HuH-7 (cell line): ENCODE results near the gene SIT1.
"Not testable (repeated sequence)": the region's sequence is repeated elsewhere in the genome, so short reads cannot be mapped to it uniquely, and the experiment has no call there.

Experiments
- DNase-seq: peaks from one replicate; pipeline ENCODE4 v3.0.0; 2011; ENCODE audit warnings: low spot score

SIT1 gene

DNA sequence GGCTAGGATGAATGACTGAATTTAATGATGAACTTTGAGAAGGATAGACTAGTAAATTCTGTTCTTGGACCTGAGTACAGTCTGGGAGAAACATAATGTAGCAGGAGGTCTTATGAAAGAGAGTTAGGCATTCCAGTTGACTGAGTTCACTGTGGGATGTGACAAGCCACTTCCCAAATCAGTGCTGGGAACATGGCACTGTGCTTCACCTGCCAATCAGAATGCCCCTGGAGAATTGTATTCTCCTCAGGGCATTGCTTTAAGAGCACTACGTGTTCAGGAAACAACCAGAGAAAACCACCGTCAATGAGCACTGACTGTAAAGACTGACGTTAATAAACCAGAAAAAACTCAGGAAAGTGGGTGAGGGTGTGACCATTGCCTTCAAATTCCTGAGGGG is 8.6 kb upstream of the SIT1 start:
- DNase-seq: no peak

DNA sequence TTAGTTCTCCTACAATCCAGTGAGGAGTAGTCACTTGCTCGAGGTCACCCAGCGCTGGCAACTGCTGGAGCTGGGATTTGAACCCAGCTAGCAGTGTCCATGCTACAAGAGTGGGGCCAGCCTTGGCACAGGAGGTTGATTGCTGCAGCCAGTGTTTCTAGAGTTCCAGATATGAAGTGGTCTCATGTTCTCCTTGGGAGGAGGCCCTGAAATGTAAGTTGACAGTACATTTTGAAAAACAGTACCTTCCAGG is 8.2 kb upstream of the SIT1 start:
- DNase-seq: no peak

DNA sequence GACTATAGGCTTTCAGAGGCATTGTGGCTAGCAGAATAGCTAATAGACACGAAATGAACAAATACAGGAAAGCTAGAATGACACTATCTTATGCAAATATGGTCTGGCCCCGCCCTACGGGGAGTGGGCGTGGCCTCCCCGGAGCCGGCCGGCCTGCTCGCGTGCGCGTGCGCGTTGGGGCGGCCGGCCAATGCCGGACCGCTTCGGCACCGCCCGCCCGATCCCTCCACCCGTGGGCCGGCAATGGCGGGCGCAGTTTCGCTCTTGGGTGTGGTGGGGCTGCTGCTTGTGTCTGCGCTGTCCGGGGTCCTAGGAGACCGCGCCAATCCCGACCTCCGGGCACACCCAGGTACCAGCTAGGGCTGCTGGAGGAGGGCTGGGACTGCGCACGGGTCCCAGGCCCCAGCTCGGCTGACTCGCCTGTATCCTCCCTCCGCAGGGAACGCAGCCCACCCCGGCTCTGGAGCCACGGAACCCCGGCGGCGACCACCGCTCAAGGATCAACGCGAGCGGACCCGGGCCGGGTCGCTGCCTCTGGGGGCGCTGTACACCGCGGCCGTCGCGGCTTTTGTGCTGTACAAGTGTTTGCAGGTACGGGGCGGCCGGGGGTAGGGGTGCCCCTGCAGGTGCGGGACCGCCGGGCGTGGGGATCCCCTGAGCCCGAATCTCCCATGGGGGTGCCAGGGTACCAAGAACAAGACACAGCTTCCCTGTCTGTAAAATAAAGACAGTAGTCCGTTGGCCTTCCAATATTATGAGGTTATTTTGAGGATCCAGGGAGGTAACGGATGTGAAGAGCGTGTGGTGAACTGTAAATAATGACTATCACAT is 7.6 kb upstream of the SIT1 start, which contains the start of gene CCDC107:
Gene CCDC107 (plus strand): TSS at position 156 of the 831 bp plus-strand sequence. CDS start 88 bp downstream, at position 244.
- DNase-seq: peak; percentile 84

DNA sequence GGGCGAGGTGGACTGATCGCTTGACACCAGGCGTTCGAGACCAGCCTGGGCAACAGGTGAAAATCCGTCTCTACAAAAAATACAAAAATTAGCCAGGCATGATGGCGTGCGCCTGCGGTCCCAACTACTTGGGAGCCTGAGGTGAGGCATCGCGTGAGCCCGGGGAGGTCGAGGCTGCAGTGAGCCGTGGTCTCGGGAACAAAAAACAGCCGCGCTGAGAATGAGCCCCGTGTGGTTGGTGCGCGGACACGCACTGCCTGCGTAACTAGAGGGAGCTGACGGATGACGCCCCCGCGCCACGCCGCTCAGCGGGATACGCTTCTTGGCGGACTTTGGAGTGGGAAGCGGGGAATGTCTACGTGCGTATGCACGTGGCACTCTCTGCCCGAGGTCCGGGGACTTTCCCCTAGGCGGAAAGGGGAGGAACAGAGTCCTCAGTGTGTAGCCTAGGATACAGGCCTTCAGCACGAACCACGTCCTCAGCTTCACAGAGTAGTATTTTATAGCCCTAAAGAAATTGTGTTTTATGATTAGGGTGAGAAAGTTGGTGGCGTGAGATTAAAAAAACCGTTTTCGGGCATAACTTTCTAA is 6.9 kb upstream of the SIT1 start, which contains the start of gene RMRP:
Gene RMRP (minus strand): TSS at position 474 of the 591 bp plus-strand sequence.
- DNase-seq: peak; percentile 95

DNA sequence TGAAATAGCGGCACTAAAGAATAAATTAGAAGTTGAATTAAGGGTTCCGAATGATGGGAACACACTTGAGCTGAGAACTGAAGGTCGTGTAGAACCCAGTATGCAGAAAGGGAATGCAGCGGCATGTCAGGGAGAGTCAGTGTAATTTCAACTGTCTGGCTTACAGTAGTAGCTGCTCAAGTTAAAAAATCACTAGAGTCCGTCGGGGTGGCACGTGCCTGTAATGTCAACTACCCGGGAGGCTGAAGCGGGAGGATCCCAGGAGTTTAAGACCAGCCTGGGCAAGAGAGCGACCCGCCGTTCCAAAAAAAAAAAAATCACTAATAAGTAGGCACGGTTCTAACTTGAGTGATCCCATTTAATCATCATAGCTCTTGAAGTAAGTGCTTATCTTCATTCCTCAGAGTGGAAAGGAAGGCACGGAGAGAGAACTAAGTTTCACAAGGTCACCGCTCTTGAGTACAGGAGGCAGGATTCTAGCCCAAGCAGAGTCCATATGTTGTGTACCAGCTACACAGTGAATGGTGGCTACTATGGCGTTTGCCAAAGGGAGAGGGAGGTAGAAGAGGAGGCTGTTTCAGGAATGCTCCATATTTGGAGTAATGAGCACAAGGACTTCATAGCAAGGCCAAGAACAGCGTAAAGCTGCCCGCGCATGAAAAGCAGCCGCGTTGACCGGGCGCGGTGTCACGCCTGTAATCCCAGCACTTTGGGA is 6.3 kb upstream of the SIT1 start:
- no peak for DNase-seq

DNA sequence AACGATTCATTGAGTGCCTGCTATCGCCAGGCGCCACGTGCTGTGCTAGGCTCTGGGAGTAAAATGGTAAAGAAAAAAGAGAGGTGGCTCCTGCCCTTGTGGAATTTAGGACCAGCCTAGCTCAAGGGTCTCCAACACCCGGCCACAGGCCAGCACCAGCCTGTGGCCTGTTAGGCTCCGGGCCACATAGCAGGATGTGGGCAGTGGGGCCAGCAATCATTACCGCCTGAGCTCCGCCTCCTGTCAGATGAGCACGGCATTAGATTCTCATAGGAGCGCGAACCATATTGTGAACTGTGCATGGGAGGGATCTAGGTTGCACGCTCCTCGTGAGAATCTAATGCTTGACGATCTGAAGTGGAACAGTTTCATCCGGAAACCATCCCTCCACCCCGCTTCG is 5.6 kb upstream of the SIT1 start:
- peak; percentile 5 for DNase-seq

DNA sequence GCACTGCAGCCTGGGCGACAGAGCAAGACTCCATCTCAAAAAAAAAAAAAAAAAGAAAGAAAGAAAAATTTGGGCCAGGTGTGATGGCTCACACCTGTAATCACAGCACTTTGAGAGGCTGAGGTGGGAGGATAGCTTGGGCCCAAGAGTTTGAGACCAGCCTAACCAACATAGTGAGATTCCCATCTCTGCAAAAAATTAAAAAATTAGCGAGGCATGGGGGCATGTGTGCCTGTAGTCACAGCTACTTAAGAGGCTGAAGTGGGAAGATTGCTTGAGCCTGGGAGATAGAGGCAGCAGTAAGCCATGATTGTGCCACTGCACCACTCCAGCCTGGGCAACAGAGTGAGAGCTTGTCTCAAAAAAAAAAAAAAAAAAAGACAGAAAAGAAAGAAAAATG is 2.9 kb upstream of the SIT1 start:
- DNase-seq: no peak

DNA sequence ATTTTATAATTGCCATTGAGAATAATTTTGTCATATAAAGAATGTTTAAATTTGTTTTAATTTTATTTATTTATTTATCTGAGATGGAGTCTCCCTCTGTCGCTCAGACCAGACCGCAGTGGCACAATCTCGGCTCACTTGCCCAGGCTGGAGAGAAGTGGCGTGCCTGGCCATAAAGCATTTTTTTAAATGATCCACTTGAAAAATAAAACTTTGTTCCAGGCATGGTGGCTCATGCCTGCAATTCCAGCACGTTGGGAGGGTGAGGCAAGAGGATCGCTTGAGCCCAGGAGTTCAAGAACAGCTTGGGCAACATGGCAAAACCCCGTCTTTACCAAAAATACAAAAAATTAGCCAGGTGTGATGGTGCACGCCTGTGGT is 2.1 kb upstream of the SIT1 start:
- peak; percentile 2 for DNase-seq

DNA sequence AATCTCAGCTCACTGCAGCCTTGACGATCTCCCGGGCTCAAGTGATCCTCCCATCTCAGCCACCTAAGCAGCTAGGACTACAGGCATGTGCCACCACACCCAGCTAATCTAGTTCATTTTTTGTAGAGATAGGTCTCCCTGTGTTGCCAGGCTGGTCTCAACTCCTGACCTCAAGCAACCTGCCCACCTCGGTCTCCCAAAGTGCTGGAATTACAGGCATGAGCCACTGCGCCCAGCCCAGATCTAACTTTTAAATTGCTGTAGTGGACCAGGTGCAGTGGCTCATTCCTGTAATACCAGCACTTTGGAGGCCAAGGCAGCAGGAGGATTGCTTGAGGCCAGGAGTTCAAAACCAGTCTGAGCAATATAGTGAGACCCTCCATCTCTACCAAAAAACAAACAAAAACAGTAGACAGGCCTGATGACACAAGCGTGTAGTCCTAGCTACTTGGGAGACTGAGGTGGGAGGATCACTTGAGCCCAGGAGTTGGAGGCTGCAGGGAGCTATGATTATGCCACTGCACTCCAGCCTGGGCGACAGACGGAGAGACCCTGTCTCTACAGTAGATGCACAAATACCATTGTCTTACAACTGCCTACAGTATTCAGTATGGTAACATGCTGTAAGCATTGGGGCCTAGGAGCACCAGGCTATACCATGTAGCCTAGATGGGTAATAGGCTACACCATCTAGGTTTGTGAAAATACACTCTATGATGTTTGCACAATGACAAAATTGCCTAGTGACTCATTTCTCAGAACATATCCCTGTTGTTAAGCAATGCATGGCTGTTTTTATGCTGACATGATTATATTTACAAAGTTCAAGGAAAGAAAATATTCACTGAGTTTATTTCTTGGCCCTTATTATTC is 1.5 kb upstream of the SIT1 start:
- DNase-seq: peak; percentile 23

DNA sequence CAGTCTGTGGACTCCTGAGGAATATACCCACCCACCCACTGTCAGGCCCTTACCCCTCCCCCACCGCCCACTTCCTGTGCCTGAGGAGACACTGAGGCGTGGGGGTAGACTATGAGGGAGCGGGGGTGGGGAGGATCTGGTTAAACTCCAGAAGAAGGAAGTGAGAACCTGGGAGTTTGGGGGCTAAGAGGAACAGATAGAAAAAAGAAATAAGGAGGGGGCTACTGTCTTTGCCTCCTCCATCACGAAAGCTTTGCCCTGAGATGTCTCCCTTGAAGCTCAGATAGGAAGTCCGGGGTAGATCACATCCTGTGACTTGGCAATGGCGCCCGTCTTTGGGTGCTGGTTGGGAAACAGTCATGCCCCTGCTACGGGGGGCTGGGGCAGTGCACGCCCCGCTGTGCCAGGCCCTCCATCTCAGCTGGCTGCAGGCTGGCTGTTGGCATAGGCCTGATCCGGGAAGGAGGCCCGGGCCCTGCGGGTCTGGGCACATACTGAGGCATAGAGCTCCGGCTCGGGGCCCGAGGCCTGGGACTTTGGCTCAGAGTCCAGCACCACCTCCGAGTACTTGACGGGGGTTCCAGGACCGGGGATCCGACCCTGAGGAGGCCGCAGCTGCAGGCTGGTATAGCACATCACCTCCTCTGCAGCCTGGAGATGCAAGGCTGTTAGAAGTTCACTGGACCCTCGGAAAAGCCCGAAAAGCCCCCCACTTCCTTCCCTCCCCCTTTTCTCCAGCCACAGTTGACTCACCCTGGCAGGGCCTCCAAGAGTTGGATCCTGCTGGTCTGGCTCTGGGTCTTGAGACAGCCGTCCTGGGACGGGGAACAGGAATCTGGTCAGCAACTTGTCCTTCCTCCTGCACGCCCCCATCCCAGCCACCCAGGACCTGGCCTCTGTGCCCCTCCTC is 1.0 kb downstream of the SIT1 start:
- DNase-seq: no peak

DNA sequence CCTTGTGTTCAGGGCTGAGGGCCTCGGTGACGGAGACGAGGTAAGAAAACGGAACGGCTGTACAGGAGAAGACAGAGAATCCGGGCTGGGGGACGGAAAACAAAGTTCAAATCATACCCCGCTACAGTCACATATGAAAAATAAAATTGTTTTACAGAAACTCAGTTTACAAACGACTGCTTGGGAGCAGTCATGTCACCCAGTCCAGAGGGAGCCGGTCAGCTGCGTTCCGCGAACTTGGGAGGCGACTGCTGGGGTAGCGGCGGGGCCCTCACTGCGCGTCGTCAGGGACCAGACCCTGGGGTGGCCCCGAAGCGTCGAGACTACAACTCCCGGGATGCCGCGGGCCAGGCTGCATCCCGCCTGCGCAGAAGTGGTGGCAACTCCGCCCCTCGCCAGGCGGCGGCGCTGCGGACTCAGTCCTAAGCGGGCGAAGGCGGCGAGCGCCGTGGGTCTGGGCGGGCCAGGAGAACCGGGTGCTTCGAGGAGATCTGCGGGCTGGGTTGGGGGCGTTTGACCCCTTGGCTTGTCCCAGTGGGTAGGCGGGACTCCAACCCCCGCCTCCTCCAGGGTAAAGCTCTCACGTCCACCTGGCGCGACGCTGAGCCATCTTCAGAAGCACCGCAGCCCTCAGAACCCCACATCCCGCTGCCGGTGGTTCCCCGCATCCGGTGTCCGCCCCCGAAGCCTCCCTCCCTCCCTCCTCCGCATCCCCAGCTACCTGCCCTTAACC is 4.0 kb downstream of the SIT1 start:
- peak; percentile 91 for DNase-seq

DNA sequence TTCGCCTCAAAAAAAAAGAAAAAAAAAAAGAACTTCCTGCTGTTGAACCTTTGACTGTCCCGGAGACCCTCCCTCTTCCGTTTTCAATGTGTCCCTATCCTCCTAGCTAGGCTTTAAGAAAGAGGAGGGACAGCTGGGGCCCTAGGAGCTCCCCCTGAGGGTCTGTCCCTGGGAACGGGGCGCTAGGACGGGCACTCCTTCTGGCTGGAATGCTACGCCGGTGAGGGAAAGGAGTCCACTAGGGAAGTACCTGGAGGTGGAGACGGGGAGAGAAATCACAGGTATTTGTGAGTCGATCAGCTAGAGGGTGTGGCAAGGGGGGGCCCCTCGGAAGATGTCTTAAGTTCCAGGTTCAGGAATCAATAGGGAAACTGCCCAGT is 4.6 kb downstream of the SIT1 start:
- peak; percentile 68 for DNase-seq

DNA sequence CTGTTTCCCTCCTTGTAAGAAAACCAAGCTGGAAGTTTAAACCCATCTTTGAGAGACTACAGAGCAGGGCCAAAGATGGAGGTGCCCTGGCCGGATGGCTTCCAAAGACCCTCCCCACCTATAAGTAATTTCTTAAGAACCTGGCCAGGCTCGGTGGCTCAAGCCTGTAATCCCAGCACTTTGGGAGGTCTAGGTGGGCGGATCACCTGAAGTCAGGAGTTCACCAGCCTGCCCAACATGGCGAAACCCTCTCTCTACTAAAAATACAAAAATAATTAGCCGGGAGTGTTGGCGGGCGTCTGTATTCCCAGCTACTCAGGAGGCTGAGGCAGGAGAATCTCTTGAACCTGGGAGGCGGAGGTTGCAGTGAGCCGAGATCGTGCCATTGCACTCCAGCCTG is 5.0 kb downstream of the SIT1 start:
- not testable (repeated sequence) for DNase-seq

DNA sequence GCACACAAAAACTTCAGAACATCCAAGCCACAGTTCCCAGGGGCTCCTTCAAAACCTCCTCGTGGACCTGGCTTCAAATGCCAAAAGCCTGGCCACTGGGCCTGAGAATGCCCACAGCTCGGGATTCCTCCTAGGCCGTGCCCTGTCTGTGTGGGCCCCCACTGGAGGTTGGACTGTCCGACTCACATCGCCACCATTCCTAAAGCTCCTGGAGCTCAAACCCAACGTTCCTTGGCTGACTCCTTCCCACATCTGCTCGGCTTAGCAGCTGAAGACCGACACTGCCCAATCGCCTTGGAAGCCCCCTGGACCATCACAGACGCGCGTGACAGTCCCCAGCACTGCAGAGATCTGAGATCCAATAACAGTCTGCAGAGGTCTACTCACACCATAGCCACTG is 7.7 kb downstream of the SIT1 start:
- DNase-seq: no peak

DNA sequence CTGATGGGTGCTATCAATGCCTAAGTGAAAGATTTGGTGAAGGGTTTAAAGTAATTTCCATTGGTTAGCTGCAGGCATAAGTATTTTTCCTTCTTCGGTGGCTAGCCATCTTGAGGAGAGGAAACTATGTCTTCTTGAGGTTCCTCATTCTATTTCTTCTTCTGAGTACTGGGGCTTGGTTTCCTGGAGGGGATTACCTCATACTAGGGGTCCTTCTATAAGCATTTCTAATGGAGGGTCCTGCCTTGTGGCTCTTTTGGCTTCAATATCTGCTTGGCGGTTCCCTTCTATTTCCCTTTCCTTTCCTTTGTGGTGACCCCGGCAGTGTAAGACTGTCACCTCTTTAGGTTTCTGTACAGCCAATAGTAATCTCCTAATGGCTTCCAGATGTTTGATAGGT is 9.3 kb downstream of the SIT1 start:
- DNase-seq: not testable (repeated sequence)

DNA sequence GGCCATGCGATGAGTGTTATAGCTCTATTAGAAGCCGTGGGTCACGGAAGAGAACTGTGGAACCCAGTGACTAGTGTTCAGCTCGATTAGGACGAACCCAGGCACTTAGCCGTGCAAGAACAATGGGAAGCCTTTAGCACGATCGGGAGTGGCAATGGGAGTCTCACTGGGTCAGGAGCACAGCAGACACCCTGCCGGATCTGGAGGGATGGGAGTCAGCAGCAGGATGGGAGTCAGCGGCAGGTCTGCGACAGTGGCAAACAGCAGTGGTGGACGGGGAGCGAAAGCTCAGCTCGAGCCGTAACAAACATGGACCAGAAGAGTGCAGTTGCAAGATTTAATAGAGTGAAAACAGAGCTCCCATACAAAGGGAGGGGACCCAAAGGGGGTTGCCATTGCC is 10.3 kb downstream of the SIT1 start:
- DNase-seq: not testable (repeated sequence)

DNA sequence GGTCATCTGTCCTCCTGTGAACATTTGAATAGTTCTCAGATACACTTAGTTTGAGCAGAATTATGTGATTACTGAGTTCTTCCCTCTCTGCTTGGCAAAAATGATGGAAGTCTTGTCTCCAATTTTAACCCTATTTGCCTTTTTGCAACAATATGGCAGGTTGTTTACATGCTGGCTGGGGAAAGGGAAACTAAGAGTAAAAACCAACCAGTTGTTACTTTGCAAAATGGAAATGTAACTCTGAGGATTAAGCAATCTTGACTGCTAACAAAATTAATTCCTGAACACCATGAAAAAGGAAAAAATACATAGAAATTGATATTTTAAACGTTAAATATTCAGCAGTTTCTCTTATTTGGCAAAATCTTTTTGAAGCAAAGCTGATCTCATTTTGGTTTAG is 11.1 kb downstream of the SIT1 start:
- no peak for DNase-seq

DNA sequence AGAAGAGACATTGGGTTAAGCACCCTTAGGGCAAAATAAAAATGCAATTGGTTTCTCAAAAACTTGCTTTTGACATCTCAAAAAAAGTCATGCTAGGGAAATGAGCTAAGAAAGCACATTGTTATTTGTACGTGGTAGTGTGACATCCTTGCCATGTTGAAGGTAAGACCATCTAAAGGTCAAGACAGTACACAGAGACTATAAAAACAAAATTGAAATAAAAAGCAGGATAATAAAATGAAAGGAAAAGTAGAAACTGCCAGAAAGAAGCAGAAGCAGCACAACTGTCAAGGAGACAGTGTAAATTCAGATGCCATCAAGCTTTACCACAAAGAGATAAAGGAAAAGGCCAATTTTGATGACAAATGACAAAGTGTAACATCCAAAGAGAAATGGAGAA is 11.5 kb downstream of the SIT1 start:
- DNase-seq: not testable (repeated sequence)

DNA sequence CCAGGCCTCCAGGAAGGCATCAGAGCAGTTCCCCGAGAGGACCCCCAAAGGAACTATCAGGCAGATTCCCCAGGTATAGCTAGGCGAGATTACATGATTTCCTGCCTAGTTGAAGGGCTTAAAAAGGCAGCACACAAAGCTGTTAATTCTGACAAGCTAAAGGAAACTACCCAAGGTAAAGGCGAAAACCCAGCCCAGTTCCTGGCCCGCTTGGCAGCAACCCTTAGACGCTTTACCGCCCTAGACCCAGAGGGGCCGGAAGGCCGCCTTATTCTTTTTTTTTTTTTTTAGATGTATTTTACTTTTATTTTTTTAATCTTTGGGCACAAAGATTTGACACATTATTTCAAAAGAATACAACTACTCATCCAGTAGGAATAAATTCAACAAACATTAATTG is 12.0 kb downstream of the SIT1 start:
- not testable (repeated sequence) for DNase-seq

DNA sequence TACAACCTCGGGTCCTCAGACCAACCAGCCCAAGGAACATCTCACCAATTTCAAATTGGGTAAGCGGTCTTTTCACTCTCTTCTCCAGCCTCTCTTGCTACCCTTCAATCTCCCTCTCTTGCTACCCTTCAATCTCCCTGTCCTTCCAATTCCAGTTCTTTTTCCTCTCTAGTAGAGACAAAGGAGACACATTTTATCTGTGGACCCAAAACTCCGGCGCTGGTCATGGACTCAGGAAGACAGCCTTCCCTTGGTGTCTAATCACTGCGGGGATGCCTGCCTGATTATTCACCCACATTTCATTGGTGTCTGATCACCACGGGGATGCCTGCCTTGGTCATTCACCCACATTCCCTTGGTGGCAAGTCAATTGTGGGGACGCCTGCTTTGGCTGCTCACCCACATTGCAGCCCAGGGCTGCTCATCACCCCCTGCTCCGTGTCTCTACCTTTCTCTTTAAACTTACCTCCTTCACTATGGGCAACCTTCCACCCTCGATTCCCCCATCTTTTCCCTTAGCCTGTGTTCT is 13.2 kb downstream of the SIT1 start:
- DNase-seq: not testable (repeated sequence)
